NCI-H2029 treated with DMSO at 0.1 percent for 48 hours (cell line): ENCODE data around the gene TIPIN.
A peak's percentile ranks its signal among the peaks of the same experiment; 100 is the strongest.
"Not testable (repeated sequence)": the region's sequence is repeated elsewhere in the genome, so short reads cannot be mapped to it uniquely, and the experiment has no call there.

ENCODE experiments used
- DNase-seq: peaks from one replicate; lab custom pipeline; 2025; lab: John Stamatoyannopoulos, UW

Gene TIPIN

GRCh38 chr15:66386204-66387123, 30.0 kb upstream of the TIPIN start, which contains the start of gene MAP2K1:
Gene MAP2K1, plus strand, starts transcription at chr15:66386912. Its CDS starts 436 bp downstream, at chr15:66387348.
- peak; percentile 48 for DNase-seq

- not testable (repeated sequence) for DNase-seq
Measured at GRCh38 chr15:66381376-66381775, 24.9 kb upstream of the TIPIN start.

- DNase-seq = no peak
Measured at GRCh38 chr15:66378814-66379430, 22.4 kb upstream of the TIPIN start.

- no peak for DNase-seq
Measured at GRCh38 chr15:66374179-66374578, 17.7 kb upstream of the TIPIN start.

GRCh38 chr15:66369773-66370651, 13.5 kb upstream of the TIPIN start:
- peak; percentile 55 for DNase-seq

- no peak for DNase-seq
Measured at GRCh38 chr15:66364944-66365528, 8.6 kb upstream of the TIPIN start.

- no peak for DNase-seq
Measured at GRCh38 chr15:66362776-66363175, 6.3 kb upstream of the TIPIN start.

GRCh38 chr15:66361745-66362460, 5.4 kb upstream of the TIPIN start:
- not testable (repeated sequence) for DNase-seq

GRCh38 chr15:66359740-66360139, 3.3 kb upstream of the TIPIN start:
- DNase-seq = no peak

- DNase-seq = no peak
Measured at GRCh38 chr15:66356077-66356358, 467 bp downstream of the TIPIN start.

GRCh38 chr15:66348530-66348929, 8.0 kb downstream of the TIPIN start:
- DNase-seq = not testable (repeated sequence)

- no peak for DNase-seq
Measured at GRCh38 chr15:66328771-66329170, 27.7 kb downstream of the TIPIN start.

- DNase-seq = no peak
Measured at GRCh38 chr15:66327736-66328135, 28.7 kb downstream of the TIPIN start.

- DNase-seq = no peak
Measured at GRCh38 chr15:66326051-66326450, 30.4 kb downstream of the TIPIN start.

- no peak for DNase-seq
Measured at GRCh38 chr15:66323312-66323928, 33.1 kb downstream of the TIPIN start.

GRCh38 chr15:66312144-66312543, 44.3 kb downstream of the TIPIN start:
- DNase-seq = no peak

- no peak for DNase-seq
Measured at GRCh38 chr15:66310786-66311185, 45.7 kb downstream of the TIPIN start.

GRCh38 chr15:66309828-66310227, 46.7 kb downstream of the TIPIN start:
- DNase-seq = no peak

GRCh38 chr15:66308531-66308930, 48.0 kb downstream of the TIPIN start:
- DNase-seq = no peak

GRCh38 chr15:66306381-66306780, 50.1 kb downstream of the TIPIN start:
- DNase-seq = no peak

- not testable (repeated sequence) for DNase-seq
Measured at GRCh38 chr15:66304425-66304824, 52.1 kb downstream of the TIPIN start.
